Caco-2 (cell line): Measurements from ENCODE around the gene SLC7A1. TPM values are rescaled to one million over a fixed set of nuclear protein-coding genes. Genes with fewer than 3 reads are reported as not detected.

ENCODE experiments used
- BruUV-seq: library from RNA; stranded (reverse); fragments of 400-500 nt; replicated peaks from 2 replicates; lab custom pipeline; 2021; lab: Mats Ljungman, UMichigan
- CTCF ChIA-PET: fragments of 300-600 bp; sonication (Branson Sonifier 250); formaldehyde crosslinking; loops from one replicate; lab custom pipeline; 2022; ENCODE audit warnings: antibody characterized with exemption; lab: Charles Lee
- POLR2A ChIA-PET: fragments of 300-600 bp; sonication (Branson Sonifier 250); formaldehyde crosslinking; loops from one replicate; lab custom pipeline; 2022; ENCODE audit warnings: antibody characterized with exemption; lab: Charles Lee
- DNase-seq, 2 experiments: peaks; one replicate each; pipeline versions ENCODE4 v3.0.0 to v3.0.0-alpha.2; 2020 to 2022
- H3K27me3 ChIP-seq: replicated peaks from 2 replicates; pipeline ENCODE4 v1.6.0; 2011; ENCODE audit warnings: low read length; ENCODE audit not compliant: control insufficient read depth, insufficient read depth
- H3K36me3 ChIP-seq: 2 replicates; pipeline ENCODE4 v1.5.1; 2011; ENCODE audit warnings: low read length; ENCODE audit not compliant: control insufficient read depth, insufficient read depth
- H3K4me1 ChIP-seq: fragments of 250-450 bp; sonication (Bioruptor Pico); 2 replicates; pipeline ENCODE4 v1.5.1; 2020; ENCODE audit warnings: mild to moderate bottlenecking
- H3K4me3 ChIP-seq: 2 replicates; pipeline ENCODE4 v1.5.1; 2011; ENCODE audit warnings: low read depth, mild to moderate bottlenecking, control low read depth, low read length
- H3K9me3 ChIP-seq: fragments of 250-450 bp; sonication (Bioruptor Pico); 2 replicates; pipeline ENCODE4 v1.5.1; 2020; ENCODE audit warnings: mild to moderate bottlenecking, moderate library complexity
- H3K27ac Mint-ChIP-seq: one replicate; pipeline ENCODE4 v1.8.0; 2022; ENCODE audit warnings: mixed read lengths; ENCODE audit not compliant: unreplicated experiment
- H3K27me3 Mint-ChIP-seq: one replicate; pipeline ENCODE4 v1.8.0; 2022; ENCODE audit warnings: mixed read lengths; ENCODE audit not compliant: insufficient read depth, unreplicated experiment
- H3K36me3 Mint-ChIP-seq: one replicate; pipeline ENCODE4 v1.8.0; 2022; ENCODE audit warnings: mild to moderate bottlenecking, mixed read lengths; ENCODE audit not compliant: insufficient read depth, unreplicated experiment
- H3K4me1 Mint-ChIP-seq: one replicate; pipeline ENCODE4 v1.8.0; 2022; ENCODE audit warnings: low read depth, mixed read lengths; ENCODE audit not compliant: unreplicated experiment
- H3K4me3 Mint-ChIP-seq: one replicate; pipeline ENCODE4 v1.8.0; 2022; ENCODE audit warnings: mild to moderate bottlenecking, moderate library complexity, mixed read lengths; ENCODE audit not compliant: unreplicated experiment
- H3K9me3 Mint-ChIP-seq: one replicate; pipeline ENCODE4 v1.8.0; 2022; ENCODE audit warnings: mixed read lengths; ENCODE audit not compliant: unreplicated experiment
- intact Hi-C: fragments of 100-400 bp; cut with micrococcal nuclease; formaldehyde crosslinking; loops from one replicate; pipeline ENCODE4 v1.10.0; 2022; ENCODE audit not compliant: unreplicated experiment
- total RNA-seq: library from RNA; stranded (reverse); gene quantifications from 2 replicates; pipeline ENCODE4 v1.2.3, GENCODE V29; 2022
- TF ChIP-seq, protein P1 (sequence below), 2 experiments: fragments of 200-600 bp in 1 of 2; IDR thresholded peaks; 1 replicate in 1 of 2; 2 replicates in 1 of 2; pipeline versions ENCODE4 v1.5.1 to v1.8.0; 2011 to 2022; ENCODE audit warnings: antibody characterized with exemption in 1 of 2, control low read depth in 1 of 2, inconsistent platforms in 1 of 2, low read depth in 1 of 2, low read length in 1 of 2, mild to moderate bottlenecking in 1 of 2, moderate library complexity in 1 of 2; ENCODE audit not compliant: insufficient read depth in 1 of 2, severe bottlenecking in 1 of 2, unreplicated experiment in 1 of 2

The SLC7A1 gene
- total RNA-seq, 1 experiment from 2014 or later: 180 TPM

GRCh38 chr13:29524176-29524575, 71.3 kb downstream of the SLC7A1 start:
- no peaks in the 10 kb centered on the region for H3K4me1 ChIP-seq
- no TSS peak for BruUV-seq
- Mint-ChIP-seq H3K27ac (no peak overlapping the region), H3K27me3 (no peaks in the 10 kb centered on the region), H3K4me1 (no peaks in the 10 kb centered on the region), H3K4me3 (no peak overlapping the region), H3K36me3 (peaks cover 87% of the 10 kb centered on the region), H3K9me3 (no peaks in the 10 kb centered on the region)
- no peaks in the 10 kb centered on the region for H3K9me3 ChIP-seq
- intact Hi-C loops: no loop called here
- no peak overlapping the region for H3K4me3 ChIP-seq
- POLR2A ChIA-PET: no interaction called here
- TF ChIP-seq, protein P1, sequence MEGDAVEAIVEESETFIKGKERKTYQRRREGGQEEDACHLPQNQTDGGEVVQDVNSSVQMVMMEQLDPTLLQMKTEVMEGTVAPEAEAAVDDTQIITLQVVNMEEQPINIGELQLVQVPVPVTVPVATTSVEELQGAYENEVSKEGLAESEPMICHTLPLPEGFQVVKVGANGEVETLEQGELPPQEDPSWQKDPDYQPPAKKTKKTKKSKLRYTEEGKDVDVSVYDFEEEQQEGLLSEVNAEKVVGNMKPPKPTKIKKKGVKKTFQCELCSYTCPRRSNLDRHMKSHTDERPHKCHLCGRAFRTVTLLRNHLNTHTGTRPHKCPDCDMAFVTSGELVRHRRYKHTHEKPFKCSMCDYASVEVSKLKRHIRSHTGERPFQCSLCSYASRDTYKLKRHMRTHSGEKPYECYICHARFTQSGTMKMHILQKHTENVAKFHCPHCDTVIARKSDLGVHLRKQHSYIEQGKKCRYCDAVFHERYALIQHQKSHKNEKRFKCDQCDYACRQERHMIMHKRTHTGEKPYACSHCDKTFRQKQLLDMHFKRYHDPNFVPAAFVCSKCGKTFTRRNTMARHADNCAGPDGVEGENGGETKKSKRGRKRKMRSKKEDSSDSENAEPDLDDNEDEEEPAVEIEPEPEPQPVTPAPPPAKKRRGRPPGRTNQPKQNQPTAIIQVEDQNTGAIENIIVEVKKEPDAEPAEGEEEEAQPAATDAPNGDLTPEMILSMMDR (IDR thresholded peaks at IDR 0.05; ENCODE audit: insufficient read depth in 1 of 2, low read depth in 1 of 2, low read length in 1 of 2, severe bottlenecking in 1 of 2, unreplicated experiment in 1 of 2): no peak
- no peaks in the 10 kb centered on the region for H3K27me3 ChIP-seq
- DNase-seq: no peak
- CTCF ChIA-PET: no interaction called here
- peaks cover 2% of the 10 kb centered on the region; the same call in 1 of the 2 replicates for H3K36me3 ChIP-seq

GRCh38 chr13:29523199-29523961, 72.1 kb downstream of the SLC7A1 start:
- H3K4me3 ChIP-seq: no peak overlapping the region
- Mint-ChIP-seq H3K27ac (no peak overlapping the region), H3K27me3 (no peaks in the 10 kb centered on the region), H3K9me3 (no peaks in the 10 kb centered on the region), H3K36me3 (peaks cover 85% of the 10 kb centered on the region), H3K4me3 (no peak overlapping the region), H3K4me1 (no peaks in the 10 kb centered on the region)
- peaks cover 5% of the 10 kb centered on the region for H3K36me3 ChIP-seq
- CTCF ChIA-PET: no interaction called here
- BruUV-seq: no TSS peak
- no peaks in the 10 kb centered on the region for H3K27me3 ChIP-seq
- intact Hi-C loops: no loop called here
- POLR2A ChIA-PET: no interaction called here
- DNase-seq: no peak
- TF ChIP-seq, protein P1 (IDR thresholded peaks at IDR 0.05; ENCODE audit: insufficient read depth in 1 of 2, low read depth in 1 of 2, low read length in 1 of 2, severe bottlenecking in 1 of 2, unreplicated experiment in 1 of 2): no peak
- H3K9me3 ChIP-seq: no peaks in the 10 kb centered on the region
- no peaks in the 10 kb centered on the region for H3K4me1 ChIP-seq

- no peaks in the 10 kb centered on the region for H3K27me3 Mint-ChIP-seq
- peaks cover 3% of the 10 kb centered on the region; the same call in 1 of the 2 replicates for H3K36me3 ChIP-seq
- H3K36me3 Mint-ChIP-seq: peaks cover 85% of the 10 kb centered on the region
- intact Hi-C loops: no loop called here
- no peaks in the 10 kb centered on the region for H3K27me3 ChIP-seq
- no peak for DNase-seq
- H3K4me1 Mint-ChIP-seq: no peaks in the 10 kb centered on the region
- ChIA-PET POLR2A (no interaction called here), CTCF (no interaction called here)
- no peaks in the 10 kb centered on the region for H3K9me3 ChIP-seq
- no peaks in the 10 kb centered on the region for H3K9me3 Mint-ChIP-seq
- TF ChIP-seq, protein P1 (IDR thresholded peaks at IDR 0.05; ENCODE audit: insufficient read depth in 1 of 2, low read depth in 1 of 2, low read length in 1 of 2, severe bottlenecking in 1 of 2, unreplicated experiment in 1 of 2): no peak
- H3K27ac Mint-ChIP-seq: no peak overlapping the region
- H3K4me3 Mint-ChIP-seq: no peak overlapping the region
- no TSS peak for BruUV-seq
- no peaks in the 10 kb centered on the region for H3K4me1 ChIP-seq
- H3K4me3 ChIP-seq: no peak overlapping the region
These were observed 73.3 kb downstream of the SLC7A1 start for GRCh38 chr13:29522044-29522685.
